Fibroblast of skin of scalp (primary cell): Measurements from ENCODE around the gene INSYN2B.
A peak's percentile ranks its signal among the peaks of the same experiment; 100 is the strongest.

Source experiments
- DNase-seq: peaks from one replicate; pipeline ENCODE4 v3.0.0-alpha.2; 2013

Gene INSYN2B

GRCh38 chr5:169886033-169886432 is 94.3 kb downstream of the INSYN2B start:
- no peak for DNase-seq

GRCh38 chr5:169881702-169882303 is 98.5 kb downstream of the INSYN2B start:
- no peak for DNase-seq

- DNase-seq: no peak
Observed at GRCh38 chr5:169880785-169881184, 99.5 kb downstream of the INSYN2B start.

GRCh38 chr5:169880012-169880663 is 100.2 kb downstream of the INSYN2B start:
- DNase-seq: no peak

- DNase-seq: peak; percentile 29
Observed at GRCh38 chr5:169876386-169876785, 103.9 kb downstream of the INSYN2B start.

GRCh38 chr5:169875731-169876130 is 104.6 kb downstream of the INSYN2B start:
- no peak for DNase-seq

- peak; percentile 13 for DNase-seq
Observed at GRCh38 chr5:169875091-169875728, 105.1 kb downstream of the INSYN2B start.

GRCh38 chr5:169874621-169875020 is 105.7 kb downstream of the INSYN2B start:
- DNase-seq: no peak

- DNase-seq: peak; percentile 84
Observed at GRCh38 chr5:169873642-169874041, 106.7 kb downstream of the INSYN2B start.

GRCh38 chr5:169871826-169872490 is 108.3 kb downstream of the INSYN2B start:
- DNase-seq: peak; percentile 33

- no peak for DNase-seq
Observed at GRCh38 chr5:169870211-169870610, 110.1 kb downstream of the INSYN2B start.

- DNase-seq: no peak
Observed at GRCh38 chr5:169869066-169869465, 111.2 kb downstream of the INSYN2B start.

GRCh38 chr5:169867347-169867746 is 112.9 kb downstream of the INSYN2B start:
- DNase-seq: no peak

- no peak for DNase-seq
Observed at GRCh38 chr5:169864483-169864882, 115.8 kb downstream of the INSYN2B start.

- peak; percentile 26 for DNase-seq
Observed at GRCh38 chr5:169862391-169862811, 117.9 kb downstream of the INSYN2B start.

GRCh38 chr5:169861934-169862333 is 118.4 kb downstream of the INSYN2B start:
- peak; percentile 65 for DNase-seq

GRCh38 chr5:169861433-169861832 is 118.9 kb downstream of the INSYN2B start:
- no peak for DNase-seq

- DNase-seq: no peak
Observed at GRCh38 chr5:169860585-169860984, 119.7 kb downstream of the INSYN2B start.

- DNase-seq: peak; percentile 82
Observed at GRCh38 chr5:169856571-169856970, 123.7 kb downstream of the INSYN2B start.

GRCh38 chr5:169851321-169851850 is 128.9 kb downstream of the INSYN2B start:
- DNase-seq: no peak

GRCh38 chr5:169850409-169850808 is 129.9 kb downstream of the INSYN2B start:
- DNase-seq: no peak

- no peak for DNase-seq
Observed at GRCh38 chr5:169848792-169849191, 131.5 kb downstream of the INSYN2B start.

- no peak for DNase-seq
Observed at GRCh38 chr5:169848271-169848670, 132.0 kb downstream of the INSYN2B start.
